Measurements from ENCODE around the gene MAFG.

GRCh38 chr17:81957691-81958432 is 30.3 kb upstream of the MAFG start:
- TF ChIP-seq MED1 (CRISPR knock-in tag; IDR thresholded peaks at IDR 0.05) (no peak), HOXA5 (CRISPR knock-in tag; IDR thresholded peaks at IDR 0.05) (no peak), TAF15 (IDR thresholded peaks at IDR 0.05; ENCODE audit: low read depth, low read length, poor library complexity, severe bottlenecking) (no peak), ZNF282 (IDR thresholded peaks at IDR 0.05; ENCODE audit: partially characterized antibody) (no peak), POLR2A (IDR thresholded peaks at IDR 0.05; ENCODE audit: insufficient read depth in 1 of 2, low read depth in 2 of 2, low read length in 2 of 2) (no peak), PHF20 (CRISPR knock-in tag; IDR thresholded peaks at IDR 0.05) (no peak), ELF4 (CRISPR knock-in tag; IDR thresholded peaks at IDR 0.05; ENCODE audit: borderline replicate concordance) (no peak), ELF1 (CRISPR knock-in tag; IDR thresholded peaks at IDR 0.05) (no peak)
- TF ChIP-seq, protein P1, sequence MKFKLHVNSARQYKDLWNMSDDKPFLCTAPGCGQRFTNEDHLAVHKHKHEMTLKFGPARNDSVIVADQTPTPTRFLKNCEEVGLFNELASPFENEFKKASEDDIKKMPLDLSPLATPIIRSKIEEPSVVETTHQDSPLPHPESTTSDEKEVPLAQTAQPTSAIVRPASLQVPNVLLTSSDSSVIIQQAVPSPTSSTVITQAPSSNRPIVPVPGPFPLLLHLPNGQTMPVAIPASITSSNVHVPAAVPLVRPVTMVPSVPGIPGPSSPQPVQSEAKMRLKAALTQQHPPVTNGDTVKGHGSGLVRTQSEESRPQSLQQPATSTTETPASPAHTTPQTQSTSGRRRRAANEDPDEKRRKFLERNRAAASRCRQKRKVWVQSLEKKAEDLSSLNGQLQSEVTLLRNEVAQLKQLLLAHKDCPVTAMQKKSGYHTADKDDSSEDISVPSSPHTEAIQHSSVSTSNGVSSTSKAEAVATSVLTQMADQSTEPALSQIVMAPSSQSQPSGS (CRISPR knock-in tag; IDR thresholded peaks at IDR 0.05) = no peak
- TF ChIP-seq, protein P2, sequence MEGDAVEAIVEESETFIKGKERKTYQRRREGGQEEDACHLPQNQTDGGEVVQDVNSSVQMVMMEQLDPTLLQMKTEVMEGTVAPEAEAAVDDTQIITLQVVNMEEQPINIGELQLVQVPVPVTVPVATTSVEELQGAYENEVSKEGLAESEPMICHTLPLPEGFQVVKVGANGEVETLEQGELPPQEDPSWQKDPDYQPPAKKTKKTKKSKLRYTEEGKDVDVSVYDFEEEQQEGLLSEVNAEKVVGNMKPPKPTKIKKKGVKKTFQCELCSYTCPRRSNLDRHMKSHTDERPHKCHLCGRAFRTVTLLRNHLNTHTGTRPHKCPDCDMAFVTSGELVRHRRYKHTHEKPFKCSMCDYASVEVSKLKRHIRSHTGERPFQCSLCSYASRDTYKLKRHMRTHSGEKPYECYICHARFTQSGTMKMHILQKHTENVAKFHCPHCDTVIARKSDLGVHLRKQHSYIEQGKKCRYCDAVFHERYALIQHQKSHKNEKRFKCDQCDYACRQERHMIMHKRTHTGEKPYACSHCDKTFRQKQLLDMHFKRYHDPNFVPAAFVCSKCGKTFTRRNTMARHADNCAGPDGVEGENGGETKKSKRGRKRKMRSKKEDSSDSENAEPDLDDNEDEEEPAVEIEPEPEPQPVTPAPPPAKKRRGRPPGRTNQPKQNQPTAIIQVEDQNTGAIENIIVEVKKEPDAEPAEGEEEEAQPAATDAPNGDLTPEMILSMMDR (CRISPR knock-in tag; IDR thresholded peaks at IDR 0.05) = no peak
- TF ChIP-seq, protein P3, sequence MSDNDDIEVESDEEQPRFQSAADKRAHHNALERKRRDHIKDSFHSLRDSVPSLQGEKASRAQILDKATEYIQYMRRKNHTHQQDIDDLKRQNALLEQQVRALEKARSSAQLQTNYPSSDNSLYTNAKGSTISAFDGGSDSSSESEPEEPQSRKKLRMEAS (IDR thresholded peaks at IDR 0.05) = no peak
- TF ChIP-seq, protein P4, sequence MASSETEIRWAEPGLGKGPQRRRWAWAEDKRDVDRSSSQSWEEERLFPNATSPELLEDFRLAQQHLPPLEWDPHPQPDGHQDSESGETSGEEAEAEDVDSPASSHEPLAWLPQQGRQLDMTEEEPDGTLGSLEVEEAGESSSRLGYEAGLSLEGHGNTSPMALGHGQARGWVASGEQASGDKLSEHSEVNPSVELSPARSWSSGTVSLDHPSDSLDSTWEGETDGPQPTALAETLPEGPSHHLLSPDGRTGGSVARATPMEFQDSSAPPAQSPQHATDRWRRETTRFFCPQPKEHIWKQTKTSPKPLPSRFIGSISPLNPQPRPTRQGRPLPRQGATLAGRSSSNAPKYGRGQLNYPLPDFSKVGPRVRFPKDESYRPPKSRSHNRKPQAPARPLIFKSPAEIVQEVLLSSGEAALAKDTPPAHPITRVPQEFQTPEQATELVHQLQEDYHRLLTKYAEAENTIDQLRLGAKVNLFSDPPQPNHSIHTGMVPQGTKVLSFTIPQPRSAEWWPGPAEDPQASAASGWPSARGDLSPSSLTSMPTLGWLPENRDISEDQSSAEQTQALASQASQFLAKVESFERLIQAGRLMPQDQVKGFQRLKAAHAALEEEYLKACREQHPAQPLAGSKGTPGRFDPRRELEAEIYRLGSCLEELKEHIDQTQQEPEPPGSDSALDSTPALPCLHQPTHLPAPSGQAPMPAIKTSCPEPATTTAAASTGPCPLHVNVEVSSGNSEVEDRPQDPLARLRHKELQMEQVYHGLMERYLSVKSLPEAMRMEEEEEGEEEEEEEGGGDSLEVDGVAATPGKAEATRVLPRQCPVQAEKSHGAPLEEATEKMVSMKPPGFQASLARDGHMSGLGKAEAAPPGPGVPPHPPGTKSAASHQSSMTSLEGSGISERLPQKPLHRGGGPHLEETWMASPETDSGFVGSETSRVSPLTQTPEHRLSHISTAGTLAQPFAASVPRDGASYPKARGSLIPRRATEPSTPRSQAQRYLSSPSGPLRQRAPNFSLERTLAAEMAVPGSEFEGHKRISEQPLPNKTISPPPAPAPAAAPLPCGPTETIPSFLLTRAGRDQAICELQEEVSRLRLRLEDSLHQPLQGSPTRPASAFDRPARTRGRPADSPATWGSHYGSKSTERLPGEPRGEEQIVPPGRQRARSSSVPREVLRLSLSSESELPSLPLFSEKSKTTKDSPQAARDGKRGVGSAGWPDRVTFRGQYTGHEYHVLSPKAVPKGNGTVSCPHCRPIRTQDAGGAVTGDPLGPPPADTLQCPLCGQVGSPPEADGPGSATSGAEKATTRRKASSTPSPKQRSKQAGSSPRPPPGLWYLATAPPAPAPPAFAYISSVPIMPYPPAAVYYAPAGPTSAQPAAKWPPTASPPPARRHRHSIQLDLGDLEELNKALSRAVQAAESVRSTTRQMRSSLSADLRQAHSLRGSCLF (CRISPR knock-in tag; IDR thresholded peaks at IDR 0.05; ENCODE audit: borderline replicate concordance) = no peak
- TF ChIP-seq, protein P5, sequence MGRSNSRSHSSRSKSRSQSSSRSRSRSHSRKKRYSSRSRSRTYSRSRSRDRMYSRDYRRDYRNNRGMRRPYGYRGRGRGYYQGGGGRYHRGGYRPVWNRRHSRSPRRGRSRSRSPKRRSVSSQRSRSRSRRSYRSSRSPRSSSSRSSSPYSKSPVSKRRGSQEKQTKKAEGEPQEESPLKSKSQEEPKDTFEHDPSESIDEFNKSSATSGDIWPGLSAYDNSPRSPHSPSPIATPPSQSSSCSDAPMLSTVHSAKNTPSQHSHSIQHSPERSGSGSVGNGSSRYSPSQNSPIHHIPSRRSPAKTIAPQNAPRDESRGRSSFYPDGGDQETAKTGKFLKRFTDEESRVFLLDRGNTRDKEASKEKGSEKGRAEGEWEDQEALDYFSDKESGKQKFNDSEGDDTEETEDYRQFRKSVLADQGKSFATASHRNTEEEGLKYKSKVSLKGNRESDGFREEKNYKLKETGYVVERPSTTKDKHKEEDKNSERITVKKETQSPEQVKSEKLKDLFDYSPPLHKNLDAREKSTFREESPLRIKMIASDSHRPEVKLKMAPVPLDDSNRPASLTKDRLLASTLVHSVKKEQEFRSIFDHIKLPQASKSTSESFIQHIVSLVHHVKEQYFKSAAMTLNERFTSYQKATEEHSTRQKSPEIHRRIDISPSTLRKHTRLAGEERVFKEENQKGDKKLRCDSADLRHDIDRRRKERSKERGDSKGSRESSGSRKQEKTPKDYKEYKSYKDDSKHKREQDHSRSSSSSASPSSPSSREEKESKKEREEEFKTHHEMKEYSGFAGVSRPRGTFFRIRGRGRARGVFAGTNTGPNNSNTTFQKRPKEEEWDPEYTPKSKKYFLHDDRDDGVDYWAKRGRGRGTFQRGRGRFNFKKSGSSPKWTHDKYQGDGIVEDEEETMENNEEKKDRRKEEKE (IDR thresholded peaks at IDR 0.05) = no peak

Measured in HepG2 (cell line).